Testis (tissue), 3 donors: ENCODE data around the gene SLC9C2. TPM values are rescaled to one million over a fixed set of nuclear protein-coding genes. Genes with fewer than 3 reads are reported as not detected.
"Not testable (repeated sequence)": the region's sequence is repeated elsewhere in the genome, so short reads cannot be mapped to it uniquely, and the experiment has no call there.

ENCODE experiments used
- DNase-seq: peaks from one replicate; pipeline ENCODE4 v3.0.0-alpha.2; 2019
- H3K27ac ChIP-seq, 2 donors: fragments of 200-600 bp; sonication (generic); one replicate each; pipeline ENCODE4 v1.5.1; 2019
- H3K27me3 ChIP-seq: fragments of 200-600 bp; sonication (generic); one replicate; pipeline ENCODE4 v1.5.1; 2019
- H3K36me3 ChIP-seq: fragments of 200-600 bp; sonication (generic); one replicate; pipeline ENCODE4 v1.5.1; 2017; ENCODE audit warnings: low read depth; ENCODE audit errors: missing control alignments
- H3K4me1 ChIP-seq: fragments of 200-600 bp; sonication (generic); one replicate; pipeline ENCODE4 v1.5.1; 2019
- H3K4me3 ChIP-seq, 2 donors: fragments of 200-600 bp; sonication (generic); one replicate each; pipeline ENCODE4 v1.5.1; 2017 to 2019
- H3K9me3 ChIP-seq: fragments of 200-600 bp; sonication (generic); one replicate; pipeline ENCODE4 v1.5.1; 2017
- CTCF ChIP-seq, 3 experiments: fragments of 450-650 bp in 2 of 3; fragments of 200-600 bp in 1 of 3; sonication (generic) in 1 of 3; IDR thresholded peaks; one replicate each; pipeline ENCODE4 v1.5.1; 2016 to 2019; ENCODE audit warnings: antibody characterized with exemption in 3 of 3, mild to moderate bottlenecking in 2 of 3, moderate library complexity in 1 of 3
- POLR2A ChIP-seq: fragments of 450-650 bp; IDR thresholded peaks from one replicate; pipeline ENCODE4 v1.6.1; 2017; ENCODE audit warnings: antibody characterized with exemption, mild to moderate bottlenecking, moderate library complexity
- WGBS, 2 donors: methylation state at CpG; one replicate each; pipeline ENCODE4 v1.1.5; 2018; 5-methylcytosine and 5-hydroxymethylcytosine counted together
- intact Hi-C: fragments of 100-400 bp; cut with DNase I; formaldehyde crosslinking; loops from one replicate; pipeline ENCODE4 v1.15.1; 2023; ENCODE audit warnings: low total_unique reads
- polyA plus RNA-seq: library from polyadenylated mRNA; stranded (reverse); fragments of 350-450 nt; fragmentation: Illumina TruSeq; extraction: RNeasy Lipid Tissue Mini Kit (QIAGEN cat#74804); gene quantifications from one replicate; pipeline ENCODE4 v1.2.3, GENCODE V29; 2014; ENCODE audit warnings: low read depth, low replicate concordance; ENCODE audit not compliant: insufficient read depth
- total RNA-seq, 2 donors: library from RNA; depleted of rRNA; stranded (reverse); fragments of >200 nt; gene quantifications; one replicate each; pipeline ENCODE4 v1.2.3, GENCODE V29; 2016

Gene SLC9C2
- total and polyA plus RNA-seq, 3 donors from 2014 or later = 15.8 to 17.1 (median 15.9) TPM

GRCh38 chr1:173572201-173572873 is 30.5 kb downstream of the SLC9C2 start:
- no peak overlapping the region for H3K4me3 ChIP-seq
- no peak overlapping the region for H3K27ac ChIP-seq
- H3K9me3 ChIP-seq = no peaks in the 10 kb centered on the region
- H3K27me3 ChIP-seq = no peaks in the 10 kb centered on the region
- no peaks in the 10 kb centered on the region for H3K4me1 ChIP-seq
- no peak for DNase-seq
- intact Hi-C loops = no loop called here
- 92 to 93% methylated on average over 3 of the region's 3 CpGs for WGBS, 2 donors
- no peaks in the 10 kb centered on the region for H3K36me3 ChIP-seq
- TF ChIP-seq CTCF (IDR thresholded peaks at IDR 0.05) = no peak
- TF ChIP-seq POLR2A = no peak

GRCh38 chr1:173570370-173571007 is 32.4 kb downstream of the SLC9C2 start:
- intact Hi-C loops = no loop called here
- Histone ChIP-seq H3K27ac (no peak overlapping the region), H3K4me1 (no peaks in the 10 kb centered on the region), H3K4me3 (no peak overlapping the region), H3K27me3 (no peaks in the 10 kb centered on the region), H3K9me3 (no peaks in the 10 kb centered on the region), H3K36me3 (no peaks in the 10 kb centered on the region)
- TF ChIP-seq POLR2A = no peak
- TF ChIP-seq CTCF (IDR thresholded peaks at IDR 0.05) = no peak
- no peak for DNase-seq
- WGBS, 2 donors = 74 to 86% methylated on average over 4 of the region's 4 CpGs

GRCh38 chr1:173568483-173568882 is 34.4 kb downstream of the SLC9C2 start:
- Histone ChIP-seq H3K9me3 (no peaks in the 10 kb centered on the region), H3K4me3 (no peak overlapping the region), H3K27ac (no peak overlapping the region), H3K27me3 (no peaks in the 10 kb centered on the region), H3K36me3 (no peaks in the 10 kb centered on the region), H3K4me1 (no peaks in the 10 kb centered on the region)
- intact Hi-C loops = no loop called here
- WGBS, 2 donors = 89 to 100% methylated on average over 1 of the region's 1 CpG
- TF ChIP-seq POLR2A = no peak
- TF ChIP-seq CTCF (IDR thresholded peaks at IDR 0.05) = no peak
- no peak for DNase-seq

GRCh38 chr1:173563846-173564245 is 39.0 kb downstream of the SLC9C2 start:
- H3K9me3 ChIP-seq, H3K4me3 ChIP-seq, intact Hi-C loops, H3K36me3 ChIP-seq, H3K4me1 ChIP-seq, DNase-seq, H3K27me3 ChIP-seq, H3K27ac ChIP-seq: not testable (repeated sequence)
- WGBS, 2 donors = 82 to 93% methylated on average over 1 of the region's 1 CpG

- Histone ChIP-seq H3K4me1 (no peaks in the 10 kb centered on the region), H3K36me3 (no peaks in the 10 kb centered on the region), H3K4me3 (no peak overlapping the region), H3K9me3 (no peaks in the 10 kb centered on the region), H3K27me3 (no peaks in the 10 kb centered on the region), H3K27ac (no peak overlapping the region)
- no peak for DNase-seq
- no peak for TF ChIP-seq CTCF (IDR thresholded peaks at IDR 0.05)
- TF ChIP-seq POLR2A = no peak
- intact Hi-C loops = no loop called here
- WGBS, 2 donors = 61 to 66% methylated on average over 6 of the region's 6 CpGs
These were observed 40.1 kb downstream of the SLC9C2 start for GRCh38 chr1:173562813-173563212.
